A673 (cell line): Measurements from ENCODE around the gene ATF5. TPM values are rescaled to one million over a fixed set of nuclear protein-coding genes. Genes with fewer than 3 reads are reported as not detected.

Experiments used
- BruUV-seq: library from RNA; stranded (reverse); fragments of 400-500 nt; replicated peaks from 2 replicates; lab custom pipeline; 2021; lab: Mats Ljungman, UMichigan
- CTCF ChIA-PET: fragments of 300-600 bp; sonication (Branson Sonifier 250); formaldehyde crosslinking; loops from one replicate; lab custom pipeline; 2022; ENCODE audit warnings: antibody characterized with exemption; lab: Charles Lee
- POLR2A ChIA-PET: fragments of 300-600 bp; sonication (Branson Sonifier 250); formaldehyde crosslinking; loops from one replicate; lab custom pipeline; 2022; ENCODE audit warnings: antibody characterized with exemption; ENCODE audit not compliant: low non-redundant PET; lab: Charles Lee
- DNase-seq: peaks from one replicate; pipeline ENCODE4 v3.0.0-alpha.2; 2015; ENCODE audit warnings: low spot score
- H3K27ac ChIP-seq: fragments of 200-600 bp; sonication (generic); 2 replicates; pipeline ENCODE4 v1.5.1; 2016; ENCODE audit warnings: mixed run types, low read depth, mild to moderate bottlenecking, mixed read lengths, antibody characterized with exemption, low read length; ENCODE audit not compliant: poor library complexity, severe bottlenecking
- H3K27me3 ChIP-seq: fragments of 200-600 bp; sonication (generic); replicated peaks from 2 replicates; pipeline ENCODE4 v1.6.1; 2017; ENCODE audit warnings: mixed run types, low read depth, mild to moderate bottlenecking, mixed read lengths, antibody characterized with exemption, low read length; ENCODE audit not compliant: insufficient read depth, poor library complexity
- H3K36me3 ChIP-seq: fragments of 200-600 bp; sonication (generic); 2 replicates; pipeline ENCODE4 v1.6.1; 2016; ENCODE audit warnings: mixed run types, mild to moderate bottlenecking, mixed read lengths, antibody characterized with exemption, low read length; ENCODE audit not compliant: insufficient read depth, poor library complexity, severe bottlenecking
- H3K4me1 ChIP-seq: fragments of 200-600 bp; sonication (generic); 2 replicates; pipeline ENCODE4 v1.6.1; 2017; ENCODE audit warnings: mixed run types, mild to moderate bottlenecking, mixed read lengths, antibody characterized with exemption, low read length; ENCODE audit not compliant: insufficient read depth, poor library complexity, severe bottlenecking
- H3K4me3 ChIP-seq: fragments of 200-600 bp; sonication (generic); 2 replicates; pipeline ENCODE4 v1.5.1; 2016; ENCODE audit warnings: low read depth, mixed run types, mild to moderate bottlenecking, mixed read lengths, low read length; ENCODE audit not compliant: poor library complexity, severe bottlenecking
- H3K9me3 ChIP-seq: fragments of 200-600 bp; sonication (generic); 2 replicates; pipeline ENCODE4 v1.6.1; 2016; ENCODE audit warnings: mixed run types, low read depth, mild to moderate bottlenecking, mixed read lengths, antibody characterized with exemption, low read length; ENCODE audit not compliant: poor library complexity, severe bottlenecking
- CTCF ChIP-seq: fragments of 300-800, 200-600 bp; sonication (generic); conservative IDR thresholded peaks from 2 replicates; pipeline ENCODE4 v1.5.1; 2017; ENCODE audit warnings: low read depth, mild to moderate bottlenecking, antibody characterized with exemption, low read length, moderate library complexity, mixed read lengths
- EZH2 ChIP-seq: fragments of 200-600 bp; sonication (generic); IDR thresholded peaks from 2 replicates; pipeline ENCODE4 v1.6.1; 2017; ENCODE audit warnings: borderline replicate concordance, low read depth, mild to moderate bottlenecking, mixed read lengths, antibody characterized with exemption, low read length; ENCODE audit not compliant: poor library complexity, severe bottlenecking
- intact Hi-C: fragments of 100-400 bp; cut with micrococcal nuclease; formaldehyde crosslinking; loops from one replicate; pipeline ENCODE4 v1.10.0; 2022; ENCODE audit not compliant: unreplicated experiment
- total RNA-seq: library from RNA; stranded (reverse); gene quantifications from 2 replicates; pipeline ENCODE4 v1.2.3, GENCODE V29; 2021

Gene ATF5
- total RNA-seq, 1 experiment from 2014 or later, result 302 TPM

GRCh38 chr19:49894879-49895565, 34.0 kb upstream of the ATF5 start:
- H3K27me3 ChIP-seq, result no peaks in the 10 kb centered on the region
- intact Hi-C loops, result no loop called here
- no peak overlapping the region for H3K27ac ChIP-seq
- no peak overlapping the region for H3K4me3 ChIP-seq
- no peak for TF ChIP-seq CTCF
- TF ChIP-seq EZH2, result no peak
- H3K36me3 ChIP-seq, result no peaks in the 10 kb centered on the region
- CTCF ChIA-PET, result no interaction called here
- POLR2A ChIA-PET, result no interaction called here
- BruUV-seq, result no TSS peak
- no peak for DNase-seq
- no peaks in the 10 kb centered on the region for H3K9me3 ChIP-seq
- no peaks in the 10 kb centered on the region for H3K4me1 ChIP-seq

GRCh38 chr19:49895566-49896297, 33.3 kb upstream of the ATF5 start:
- ChIA-PET POLR2A (no interaction called here), CTCF (no interaction called here)
- intact Hi-C loops, result no loop called here
- Histone ChIP-seq H3K27me3 (no peaks in the 10 kb centered on the region), H3K27ac (no peak overlapping the region), H3K9me3 (no peaks in the 10 kb centered on the region), H3K4me1 (no peaks in the 10 kb centered on the region), H3K36me3 (no peaks in the 10 kb centered on the region), H3K4me3 (no peak overlapping the region)
- no peak for DNase-seq
- no TSS peak for BruUV-seq
- TF ChIP-seq CTCF (no peak), EZH2 (no peak)

GRCh38 chr19:49896863-49897621, 32.0 kb upstream of the ATF5 start, which contains the start of gene IL4I1:
Gene IL4I1 (minus strand): TSS chr19:49896887. CDS start chr19:49896160, 727 bp downstream.
- BruUV-seq, result no TSS peak
- ChIA-PET CTCF (no interaction called here), POLR2A (interaction anchor here (0.6 kb wide), 1 partner anchor 10 kb away, joined by 15 read pairs; no protein-coding TSS in a partner anchor)
- Histone ChIP-seq H3K36me3 (no peaks in the 10 kb centered on the region), H3K9me3 (no peaks in the 10 kb centered on the region), H3K27ac (no peak within 1 kb of the TSS), H3K27me3 (no peaks in the 10 kb centered on the region), H3K4me1 (no peaks in the 10 kb centered on the region), H3K4me3 (no peak within 1 kb of the TSS)
- TF ChIP-seq EZH2, result no peak
- TF ChIP-seq CTCF, result no peak
- no peak for DNase-seq
- intact Hi-C loops, result no loop called here
